Amygdala (tissue), 56 donors: ENCODE measurements around the gene DCUN1D2.

ENCODE experiments used
- DNase-seq, 56 donors: peaks; one replicate each; lab custom pipeline; 2025; lab: John Stamatoyannopoulos, UW

Gene DCUN1D2

GRCh38 chr13:113490496-113491417, at the start of gene DCUN1D2:
Gene DCUN1D2 (minus strand): TSS chr13:113490711. CDS start chr13:113490669, 42 bp downstream.
- DNase-seq: peak; percentile 55 to 96 (median 90)

GRCh38 chr13:113539822-113540221, 49.3 kb upstream of the DCUN1D2 start:
- no peak for DNase-seq

GRCh38 chr13:113539176-113539575, 48.7 kb upstream of the DCUN1D2 start:
- no peak for DNase-seq

GRCh38 chr13:113538689-113539058, 48.2 kb upstream of the DCUN1D2 start:
- DNase-seq: no peak

- DNase-seq: no peak
Observed at GRCh38 chr13:113537909-113538688, 47.6 kb upstream of the DCUN1D2 start.

GRCh38 chr13:113537205-113537604, 46.7 kb upstream of the DCUN1D2 start:
- DNase-seq: no peak

- DNase-seq: no peak
Observed at GRCh38 chr13:113536461-113537110, 46.1 kb upstream of the DCUN1D2 start.

GRCh38 chr13:113535381-113535781, 44.9 kb upstream of the DCUN1D2 start:
- no peak for DNase-seq

GRCh38 chr13:113534236-113534860, 43.8 kb upstream of the DCUN1D2 start:
- no peak for DNase-seq

- no peak for DNase-seq
Observed at GRCh38 chr13:113533161-113533840, 42.8 kb upstream of the DCUN1D2 start.

- DNase-seq: peak in 22 of 56 donors; percentile 14 to 73 (median 36)
Observed at GRCh38 chr13:113532156-113532806, 41.8 kb upstream of the DCUN1D2 start.

GRCh38 chr13:113531041-113531873, 40.7 kb upstream of the DCUN1D2 start:
- DNase-seq: no peak

- no peak for DNase-seq
Observed at GRCh38 chr13:113528813-113529180, 38.3 kb upstream of the DCUN1D2 start.

- no peak for DNase-seq
Observed at GRCh38 chr13:113528101-113528812, 37.7 kb upstream of the DCUN1D2 start.

- DNase-seq: no peak
Observed at GRCh38 chr13:113527272-113527958, 36.9 kb upstream of the DCUN1D2 start.

GRCh38 chr13:113526466-113527220, 36.1 kb upstream of the DCUN1D2 start:
- DNase-seq: no peak
